ENCODE measurements around the gene CHTOP.
A peak's percentile ranks its signal among the peaks of the same experiment; 100 is the strongest.

The CHTOP gene

DNA sequence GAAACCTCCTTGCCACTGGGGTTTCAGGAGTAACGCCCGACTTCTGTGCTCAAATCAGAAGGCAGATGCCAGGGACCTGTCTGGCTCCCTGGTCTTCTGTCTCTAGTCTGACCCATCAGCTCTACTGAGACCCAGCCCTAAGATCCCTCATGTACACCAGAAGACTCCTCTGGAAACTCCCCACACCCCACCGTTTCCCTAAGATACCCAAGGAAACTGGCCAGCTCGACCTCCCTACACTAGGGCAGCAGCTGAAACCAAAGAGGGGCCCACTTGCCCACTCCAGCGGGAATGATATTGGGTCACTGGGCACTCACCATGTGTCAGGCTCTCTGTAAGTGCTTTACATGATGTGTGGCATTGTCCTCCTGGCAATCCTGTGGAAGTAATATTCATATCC is 20.5 kb upstream of the CHTOP start:
- DNase-seq, result no peak

- no peak for DNase-seq
These were observed 19.5 kb upstream of the CHTOP start for GRCh38 chr1:153614189-153614900.

DNA sequence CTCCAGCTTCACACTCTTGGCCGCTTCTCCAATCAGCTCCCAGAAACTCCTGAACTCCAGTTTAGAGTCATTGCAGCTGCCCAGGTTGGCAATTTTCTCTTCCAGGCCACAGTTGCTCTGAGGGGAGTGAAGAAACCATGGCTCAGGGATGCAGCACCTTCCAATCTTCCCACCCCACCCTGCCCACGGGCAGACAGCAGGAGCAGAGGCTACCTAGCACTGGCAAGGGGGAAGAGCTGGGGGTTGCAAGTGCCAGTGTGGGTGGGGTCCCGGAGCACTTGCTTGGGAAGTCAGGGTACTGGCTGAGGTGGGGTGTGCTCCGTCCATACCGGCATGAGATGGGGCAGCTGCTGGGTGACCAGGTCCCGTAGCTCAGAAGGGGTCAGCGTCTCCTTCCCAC is 19.0 kb upstream of the CHTOP start:
- DNase-seq, result no peak

DNA sequence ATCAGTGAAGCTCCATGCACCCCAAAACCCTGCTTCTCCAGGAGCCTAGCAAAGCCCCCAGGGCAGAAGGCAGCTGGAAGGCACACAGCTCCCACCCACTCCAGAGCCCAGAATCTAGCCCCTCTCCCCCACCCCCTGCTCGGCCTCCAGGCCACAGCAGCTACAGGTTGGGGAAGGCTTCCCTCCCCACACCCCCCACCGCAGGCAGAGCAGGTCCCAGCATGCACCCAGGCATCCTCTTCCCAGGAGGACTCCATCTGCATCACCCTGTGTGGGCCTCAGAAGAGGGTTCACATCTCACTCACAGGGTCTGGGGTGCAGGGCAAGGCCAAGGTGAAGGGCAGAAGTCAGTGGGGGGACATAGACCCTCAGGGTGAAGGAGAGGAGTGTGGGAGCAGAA is 18.5 kb upstream of the CHTOP start:
- no peak for DNase-seq

GRCh38 chr1:153616144-153616916 is 17.5 kb upstream of the CHTOP start, which contains the start of gene S100A14:
TSS of gene S100A14 (minus strand) at chr1:153616325. CDS start at chr1:153615858, 467 bp downstream.
- DNase-seq, result no peak

DNA sequence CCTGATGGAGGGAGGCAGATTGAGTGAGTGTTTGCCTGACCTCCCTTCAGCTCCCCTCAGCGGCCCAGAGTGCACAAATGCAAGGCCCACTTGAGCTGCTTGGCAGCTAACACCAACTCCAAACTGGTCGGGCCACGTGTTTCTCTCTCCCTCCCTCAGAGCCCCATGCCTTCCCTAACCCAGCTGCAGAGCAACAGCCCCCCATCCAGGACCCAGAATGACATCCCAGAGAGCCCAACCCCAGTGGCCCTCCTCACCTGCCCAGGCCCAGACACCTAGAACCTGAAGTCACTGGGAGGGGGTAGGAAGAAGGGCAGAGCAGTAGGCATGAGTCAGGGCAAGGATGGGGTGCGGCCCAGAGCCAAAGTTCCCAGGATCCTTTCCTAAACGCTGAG is 17.0 kb upstream of the CHTOP start:
- no peak for DNase-seq

DNA sequence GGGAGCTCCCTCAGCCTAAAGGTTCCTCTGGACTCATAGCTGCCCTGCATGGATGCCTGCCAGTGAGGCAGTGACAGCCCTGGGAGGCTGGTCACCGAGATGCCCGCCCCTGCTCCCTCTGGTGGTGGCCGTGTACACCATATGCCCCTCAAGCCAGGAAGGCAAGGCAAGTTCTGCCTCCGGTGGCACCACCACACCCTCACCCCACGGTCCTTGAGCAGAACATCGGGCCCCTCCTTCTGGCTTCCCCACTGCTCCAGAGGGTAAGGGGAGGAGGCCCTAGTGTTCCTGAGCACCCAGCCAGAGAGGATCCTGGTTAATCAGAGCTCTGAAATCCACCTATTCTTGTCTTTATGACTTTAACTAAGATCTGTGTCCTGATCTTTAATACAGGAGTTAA is 16.2 kb upstream of the CHTOP start:
- DNase-seq, result peak; percentile 72

GRCh38 chr1:153619171-153619570 is 14.7 kb upstream of the CHTOP start:
- DNase-seq, result no peak

DNA sequence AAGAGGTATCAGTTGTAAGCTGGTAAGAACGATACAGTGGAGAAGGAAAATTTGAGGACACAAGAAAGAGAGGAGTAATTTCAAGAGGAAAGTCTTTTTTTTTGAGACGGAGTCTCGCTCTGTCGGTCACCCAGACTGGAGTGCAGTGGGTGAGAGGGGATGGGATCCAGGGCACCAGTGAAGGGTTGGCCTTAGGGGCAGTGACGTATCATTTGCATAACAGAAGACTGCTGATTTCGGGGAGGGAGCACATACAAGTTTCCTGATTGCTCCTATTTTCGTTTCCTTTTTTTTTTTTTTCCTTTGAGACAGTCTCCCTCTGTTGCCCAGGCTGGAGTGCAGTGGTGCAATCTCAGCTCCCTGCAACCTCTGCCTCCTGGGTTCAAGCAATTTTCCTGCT is 10.8 kb upstream of the CHTOP start:
- no peak for DNase-seq

DNA sequence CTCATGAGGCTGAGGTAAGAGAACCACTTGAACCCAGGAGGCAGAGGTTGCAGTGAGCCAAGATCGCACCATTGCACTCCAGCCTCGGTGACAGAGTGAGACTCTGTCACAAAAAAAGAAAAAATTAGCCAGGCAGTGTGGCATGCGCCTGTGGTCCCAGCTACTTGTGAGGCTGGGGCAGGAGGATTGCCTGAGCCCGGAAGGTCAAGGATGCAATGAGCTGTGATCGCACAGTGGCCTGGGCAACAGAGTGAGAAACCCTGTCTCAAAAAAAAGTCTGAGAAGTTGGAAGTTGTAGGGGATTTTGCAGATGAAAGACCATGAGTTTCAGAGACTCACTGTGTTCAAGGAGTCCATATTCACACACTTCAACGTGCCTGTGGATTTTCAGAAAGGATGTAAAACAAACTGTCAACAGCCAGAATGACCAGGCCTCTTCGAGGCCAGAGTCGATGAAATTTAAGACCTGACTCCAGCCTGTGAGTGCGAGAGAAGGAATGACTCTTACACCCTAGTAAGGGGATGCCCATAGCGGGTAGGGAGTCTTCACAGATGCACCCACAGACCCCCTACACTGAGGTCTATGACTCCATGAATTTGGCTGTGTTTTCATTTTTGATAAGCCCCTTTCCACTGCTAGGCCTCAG is 8.8 kb upstream of the CHTOP start:
- DNase-seq, result no peak

GRCh38 chr1:153626477-153626903 is 7.4 kb upstream of the CHTOP start:
- no peak for DNase-seq

- DNase-seq, result no peak
These were observed 6.8 kb upstream of the CHTOP start, which contains the start of gene S100A13 for GRCh38 chr1:153626904-153627714. TSS of gene S100A13 (minus strand) at chr1:153627505. CDS start at chr1:153626472, 1,033 bp downstream.

- DNase-seq, result no peak
These were observed 5.9 kb upstream of the CHTOP start, which contains the start of gene S100A1 for GRCh38 chr1:153627715-153628626. TSS of gene S100A1 (plus strand) at chr1:153628434. CDS start at chr1:153630522, 2,088 bp downstream.

DNA sequence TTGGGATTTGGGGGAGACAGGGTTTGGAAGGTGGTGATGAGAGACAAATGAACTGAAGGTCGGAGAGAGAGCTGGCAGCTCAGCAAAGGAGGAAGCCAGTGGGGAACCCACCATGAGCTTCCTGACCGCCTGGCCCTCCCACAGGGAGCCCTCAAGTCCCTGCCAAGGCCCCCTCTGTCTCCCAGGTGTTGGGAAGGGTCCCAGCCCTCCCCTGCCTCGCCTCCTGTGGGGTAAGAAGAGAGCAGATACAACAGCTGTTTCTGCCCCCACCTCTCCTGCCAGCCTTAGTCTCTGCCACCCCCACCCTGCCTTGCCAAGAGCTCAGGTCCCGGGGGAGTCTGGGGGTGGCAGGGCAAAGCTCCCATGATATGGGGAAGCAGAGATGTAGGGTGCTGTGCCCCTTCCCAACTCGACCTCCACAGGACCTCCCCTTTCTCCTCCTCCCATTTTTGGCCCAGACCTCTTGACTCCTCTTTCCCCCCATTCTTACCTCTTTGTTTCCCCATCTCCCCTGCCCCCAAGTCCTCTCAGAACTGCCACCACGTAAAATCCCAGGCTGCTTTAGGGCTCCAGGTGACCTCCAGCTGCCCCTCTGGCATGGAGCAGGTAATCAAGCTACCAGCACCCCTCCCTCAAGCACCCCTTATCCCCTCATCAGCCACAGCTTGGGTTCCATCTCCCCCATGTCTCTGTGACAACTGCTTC is 5.1 kb upstream of the CHTOP start:
- no peak for DNase-seq

DNA sequence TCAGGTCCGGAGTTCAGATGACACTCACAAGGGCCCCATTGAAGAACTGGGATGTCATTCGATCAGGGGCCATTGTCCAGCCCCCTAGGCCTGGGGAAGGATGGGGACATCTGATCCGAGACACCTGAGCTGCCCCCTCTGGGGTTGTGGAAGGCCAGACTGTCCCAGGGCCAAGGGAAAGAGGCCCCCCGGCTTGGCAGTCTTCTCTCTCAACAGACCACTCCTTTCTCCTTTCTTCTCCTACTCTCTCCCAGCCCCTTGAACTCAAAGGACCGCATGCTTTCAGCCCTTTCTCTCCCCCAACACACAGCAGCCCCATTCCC is 4.6 kb upstream of the CHTOP start:
- DNase-seq, result no peak

- DNase-seq, result no peak
These were observed 3.9 kb upstream of the CHTOP start for GRCh38 chr1:153629971-153630370.

GRCh38 chr1:153630384-153630783 is 3.5 kb upstream of the CHTOP start:
- DNase-seq, result no peak

DNA sequence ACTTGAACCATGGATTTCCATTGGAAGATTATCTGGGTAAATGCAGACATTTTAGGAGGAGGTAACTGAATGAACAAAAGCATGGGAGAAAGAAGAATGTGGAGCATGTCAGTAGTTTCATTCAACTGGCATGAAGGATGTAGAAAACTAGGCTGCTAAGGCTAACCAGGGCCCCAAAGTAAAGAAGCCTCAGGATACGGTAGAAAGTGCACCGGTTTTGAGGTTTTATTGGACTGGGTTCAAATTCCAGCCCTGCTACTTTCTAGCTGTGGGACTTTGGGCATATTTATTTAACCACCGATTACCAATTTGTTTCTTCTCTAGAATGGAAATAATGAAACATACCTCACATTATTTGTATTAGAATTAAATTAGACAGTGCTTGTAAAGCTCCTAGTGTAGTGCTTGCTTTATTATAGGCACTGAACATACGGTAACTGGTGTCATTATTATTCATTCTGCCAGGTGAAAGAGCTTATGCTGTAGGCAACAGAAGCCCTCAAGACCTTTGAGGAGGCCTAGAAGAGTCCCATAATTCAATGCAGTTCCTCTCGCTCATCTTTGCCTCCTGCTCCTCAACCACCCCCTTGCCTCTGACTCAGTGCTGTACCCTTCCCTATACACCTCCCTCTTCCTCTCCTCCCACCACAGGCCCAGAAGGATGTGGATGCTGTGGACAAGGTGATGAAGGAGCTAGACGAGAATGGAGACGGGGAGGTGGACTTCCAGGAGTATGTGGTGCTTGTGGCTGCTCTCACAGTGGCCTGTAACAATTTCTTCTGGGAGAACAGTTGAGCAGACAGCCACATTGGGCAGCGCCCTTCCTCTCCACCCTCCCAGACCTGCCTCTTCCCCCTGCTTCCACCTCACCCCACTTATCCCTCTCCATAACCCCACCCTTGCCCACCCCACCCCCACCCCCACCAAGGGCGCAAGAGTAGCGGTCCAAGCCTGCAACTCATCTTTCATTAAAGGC is 2.5 kb upstream of the CHTOP start:
- DNase-seq, result no peak

DNA sequence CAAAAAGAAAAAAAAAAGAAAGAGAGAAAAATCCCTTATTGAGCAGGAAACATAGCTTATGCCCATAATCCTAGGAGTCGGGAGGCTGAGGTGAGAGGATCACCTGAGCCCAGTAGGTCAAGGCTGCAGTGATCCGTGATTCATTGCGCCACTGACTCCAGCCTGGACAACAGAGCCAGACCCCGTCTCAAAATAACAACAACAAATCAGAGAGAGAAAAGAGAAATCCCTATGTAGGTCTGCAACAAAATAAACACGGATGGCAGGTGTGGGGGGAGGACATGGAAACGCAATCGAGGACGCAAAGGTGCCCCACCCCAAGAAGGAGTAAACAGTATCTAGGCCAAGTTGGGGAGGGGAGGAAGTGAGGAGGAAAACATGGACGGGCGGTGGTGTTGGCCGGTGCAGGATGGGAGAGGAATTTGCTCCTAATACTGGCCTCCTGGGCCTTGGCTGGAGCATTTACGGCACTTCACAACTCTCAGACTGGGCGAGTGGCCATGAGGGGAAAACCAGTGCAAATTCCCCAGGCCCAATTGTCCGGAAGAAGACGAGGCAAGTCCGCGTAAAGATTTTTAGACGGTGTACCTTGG is 609 bp upstream of the CHTOP start:
- DNase-seq, result no peak
